ENCODE measurements around the gene TAB2. TPM values are rescaled to one million over a fixed set of nuclear protein-coding genes. Genes with fewer than 3 reads are reported as not detected.
"Not testable (repeated sequence)": the region's sequence is repeated elsewhere in the genome, so short reads cannot be mapped to it uniquely, and the experiment has no call there.

Gene TAB2
- polyA plus RNA-seq, 3 donors from 2014 or later: 1.1 to 8.5 (median 3.8) TPM

DNA sequence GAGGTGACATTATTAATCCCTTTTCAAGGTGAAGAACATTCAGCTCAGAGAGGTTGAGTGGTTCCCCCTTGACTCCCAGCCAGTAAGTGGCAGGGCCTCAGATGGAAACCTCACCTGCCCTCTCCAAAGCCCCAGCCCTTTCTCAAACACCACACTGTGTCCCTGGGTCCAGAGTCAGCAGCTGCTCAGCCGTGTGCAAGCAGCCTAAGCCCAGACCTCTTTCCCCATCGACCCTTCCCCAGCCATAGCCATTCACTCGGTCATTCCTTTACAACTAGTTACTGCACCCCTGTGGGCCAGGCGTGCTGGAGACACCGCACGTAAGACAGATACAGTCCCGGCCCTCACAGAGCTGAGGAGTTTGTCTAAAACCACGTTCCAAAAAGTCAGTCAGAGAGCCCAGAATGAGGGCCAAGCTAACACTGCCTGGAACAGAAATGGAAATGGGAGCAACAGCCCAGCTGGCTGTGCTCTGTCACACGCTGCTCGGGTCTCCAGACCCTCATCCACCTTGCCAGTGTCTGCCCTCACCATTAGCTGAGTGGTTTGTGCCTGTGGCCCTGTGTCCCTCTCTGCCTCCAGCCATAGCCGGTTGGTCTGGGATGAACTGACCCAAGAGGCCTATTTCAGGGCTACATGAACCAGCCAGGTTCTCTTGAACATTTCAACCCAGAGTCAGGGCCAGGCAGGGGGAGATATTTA is 137.7 kb downstream of the TAB2 start:
- H3K36me3 Mint-ChIP-seq: no peaks in the 10 kb centered on the region
- H3K4me1 Mint-ChIP-seq: no peaks in the 10 kb centered on the region
- no peak overlapping the region for H3K4me3 Mint-ChIP-seq
- no peaks in the 10 kb centered on the region for H3K9me3 Mint-ChIP-seq
- no peak overlapping the region for H3K27ac Mint-ChIP-seq
- DNase-seq: no peak
- peaks cover 0 to 2% (median 0%) of the 10 kb centered on the region in 3 donors for H3K27me3 Mint-ChIP-seq (ENCODE audit: low read depth in 3 of 3)

DNA sequence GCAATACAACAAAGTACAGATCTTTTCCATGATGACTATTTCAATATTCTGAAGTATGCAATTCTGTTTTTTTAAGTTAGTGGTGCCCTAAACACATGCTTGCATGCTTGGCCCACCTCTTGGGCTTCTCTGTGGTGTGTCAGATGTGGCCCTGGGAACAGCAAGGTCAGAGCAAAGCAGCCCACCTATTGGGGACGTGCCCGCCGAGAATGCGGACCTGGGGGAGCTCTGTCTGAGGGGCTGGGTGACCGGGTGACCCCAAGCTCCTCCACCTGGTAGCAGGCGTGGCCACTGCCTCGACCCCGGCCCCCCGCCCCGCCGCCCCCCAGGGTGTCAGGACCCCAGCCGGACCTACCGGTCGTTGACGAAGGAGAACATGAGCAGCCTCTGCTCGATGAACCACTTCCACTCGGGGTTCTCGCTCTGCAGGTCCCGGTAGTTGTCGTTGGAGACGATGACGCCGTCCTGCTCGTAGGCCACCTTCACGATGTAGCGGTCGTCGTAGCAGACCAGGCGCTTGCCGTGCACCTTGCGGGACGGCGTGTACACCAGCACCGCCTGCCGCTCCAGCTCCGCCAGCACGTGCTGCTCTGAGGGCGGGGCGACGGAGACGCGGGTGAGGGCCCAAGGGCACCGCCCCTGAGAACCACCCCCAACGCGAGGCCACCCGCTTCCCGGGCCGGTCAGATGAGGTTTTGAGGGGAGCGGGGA is 139.0 kb downstream of the TAB2 start:
- no peak for DNase-seq
- Mint-ChIP-seq H3K36me3 (no peaks in the 10 kb centered on the region), H3K9me3 (no peaks in the 10 kb centered on the region), H3K4me1 (no peaks in the 10 kb centered on the region), H3K27me3 (ENCODE audit: low read depth in 3 of 3) (peaks cover 0 to 2% (median 0%) of the 10 kb centered on the region in 3 donors), H3K4me3 (no peak overlapping the region), H3K27ac (no peak overlapping the region)

GRCh38 chr6:149457316-149457884 is 139.9 kb downstream of the TAB2 start:
- Mint-ChIP-seq H3K27ac (no peak overlapping the region), H3K4me3 (no peak overlapping the region)

GRCh38 chr6:149458196-149458595 is 140.7 kb downstream of the TAB2 start:
- Mint-ChIP-seq H3K4me3 (no peak overlapping the region), H3K9me3 (no peaks in the 10 kb centered on the region), H3K27me3 (ENCODE audit: low read depth in 3 of 3) (peaks cover 0 to 2% (median 0%) of the 10 kb centered on the region in 3 donors), H3K27ac (no peak overlapping the region), H3K4me1 (no peaks in the 10 kb centered on the region), H3K36me3 (no peaks in the 10 kb centered on the region)
- no peak for DNase-seq

More at GRCh38 chr6:149457316-149457884, 139.9 kb downstream of the TAB2 start:
- H3K4me1 Mint-ChIP-seq: no peaks in the 10 kb centered on the region
- H3K27me3 Mint-ChIP-seq (ENCODE audit: low read depth in 3 of 3): peaks cover 0 to 2% (median 0%) of the 10 kb centered on the region in 3 donors
- no peaks in the 10 kb centered on the region for H3K9me3 Mint-ChIP-seq
- DNase-seq: no peak
- no peaks in the 10 kb centered on the region for H3K36me3 Mint-ChIP-seq

- no peaks in the 10 kb centered on the region for H3K36me3 Mint-ChIP-seq
- H3K4me1 Mint-ChIP-seq: no peaks in the 10 kb centered on the region
- no peak overlapping the region for H3K27ac Mint-ChIP-seq
- H3K9me3 Mint-ChIP-seq: no peaks in the 10 kb centered on the region
- peaks cover 0 to 2% (median 0%) of the 10 kb centered on the region in 3 donors for H3K27me3 Mint-ChIP-seq (ENCODE audit: low read depth in 3 of 3)
- DNase-seq: no peak
- no peak overlapping the region for H3K4me3 Mint-ChIP-seq
These were observed 141.3 kb downstream of the TAB2 start for GRCh38 chr6:149458806-149459205.

DNA sequence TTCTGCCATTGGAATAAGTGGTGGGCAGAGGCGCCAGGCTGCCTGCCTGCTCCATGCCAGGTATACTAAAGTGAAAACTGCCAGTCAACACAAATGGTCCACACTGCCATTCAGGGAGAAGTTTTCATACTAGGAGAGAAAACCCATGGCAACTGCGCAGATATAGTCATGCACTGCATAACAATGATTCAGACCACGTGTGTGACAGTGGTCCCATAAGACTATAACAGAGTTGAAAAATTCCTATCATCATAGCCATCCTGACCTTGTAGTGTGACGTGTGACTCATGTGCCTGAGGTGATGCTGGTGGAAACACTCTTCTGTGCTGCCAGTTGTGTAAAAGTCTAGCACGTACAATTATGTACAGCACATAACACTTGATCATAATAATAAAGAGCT is 142.2 kb downstream of the TAB2 start:
- H3K27me3 Mint-ChIP-seq (ENCODE audit: low read depth in 3 of 3): peaks cover 0 to 2% (median 0%) of the 10 kb centered on the region in 3 donors
- H3K27ac Mint-ChIP-seq: no peak overlapping the region
- no peaks in the 10 kb centered on the region for H3K36me3 Mint-ChIP-seq
- no peak for DNase-seq
- H3K9me3 Mint-ChIP-seq: no peaks in the 10 kb centered on the region
- H3K4me1 Mint-ChIP-seq: no peaks in the 10 kb centered on the region
- no peak overlapping the region for H3K4me3 Mint-ChIP-seq

- H3K4me3 Mint-ChIP-seq; H3K27me3 Mint-ChIP-seq (ENCODE audit: low read depth in 3 of 3); H3K4me1 Mint-ChIP-seq; DNase-seq; H3K9me3 Mint-ChIP-seq; H3K36me3 Mint-ChIP-seq; H3K27ac Mint-ChIP-seq: not testable (repeated sequence)
These were observed 142.7 kb downstream of the TAB2 start for GRCh38 chr6:149460249-149460648.

Other genes with a start within 250 kb of the TAB2 start
- gene SUMO4, start 82.5 kb downstream of the TAB2 start, polyA plus RNA-seq: under 1 TPM in 1 of 3 donors, not detected in 2; 0.94 TPM
- not detected for gene ZC3H12D, start 167.3 kb downstream of the TAB2 start, polyA plus RNA-seq
- 10 to 100 TPM in 1 of 3 donors, 1 to 10 TPM in 2; 5.2 to 13.1 (median 9.4) TPM for gene PPIL4, start 228.3 kb downstream of the TAB2 start, polyA plus RNA-seq
- 10 to 100 TPM; 22.5 to 26.4 (median 25.5) TPM for gene GINM1, start 248.7 kb downstream of the TAB2 start, polyA plus RNA-seq

Measured in immature natural killer cell (primary cell).